Stimulated activated CD8-positive, alpha-beta memory T cell treated with anti-CD3 and anti-CD28 coated beads, Interleukin-4, amount 100 ng/mL, for 4 hours (primary cell): Measurements from ENCODE around the gene GRB14.
"Not testable (repeated sequence)": the region's sequence is repeated elsewhere in the genome, so short reads cannot be mapped to it uniquely, and the experiment has no call there.

Source experiments
- DNase-seq, 2 donors: peaks; one replicate each; pipeline ENCODE4 v3.0.0-alpha.2; 2020; ENCODE audit warnings: low read depth in 2 of 2, low spot score in 1 of 2

Gene GRB14

DNA sequence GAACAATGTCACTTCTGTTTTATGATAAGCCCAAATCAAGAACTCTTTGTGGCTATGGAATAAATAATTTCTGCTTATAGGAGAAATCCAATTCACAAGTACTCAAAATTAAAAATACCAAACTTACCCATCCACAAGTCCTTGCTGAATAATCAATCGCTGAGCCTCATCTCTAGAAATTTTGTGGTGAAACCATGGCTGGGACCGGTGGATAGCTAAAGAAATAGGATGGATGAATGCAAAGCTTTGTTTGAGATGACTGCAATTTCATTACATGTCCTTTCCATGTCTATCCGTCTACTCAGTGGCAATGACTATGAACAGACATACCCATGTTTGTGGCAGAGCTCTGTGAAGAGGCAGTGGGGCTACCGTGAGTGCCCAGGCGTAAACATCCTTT is 124.4 kb downstream of the GRB14 start:
- DNase-seq = no peak

DNA sequence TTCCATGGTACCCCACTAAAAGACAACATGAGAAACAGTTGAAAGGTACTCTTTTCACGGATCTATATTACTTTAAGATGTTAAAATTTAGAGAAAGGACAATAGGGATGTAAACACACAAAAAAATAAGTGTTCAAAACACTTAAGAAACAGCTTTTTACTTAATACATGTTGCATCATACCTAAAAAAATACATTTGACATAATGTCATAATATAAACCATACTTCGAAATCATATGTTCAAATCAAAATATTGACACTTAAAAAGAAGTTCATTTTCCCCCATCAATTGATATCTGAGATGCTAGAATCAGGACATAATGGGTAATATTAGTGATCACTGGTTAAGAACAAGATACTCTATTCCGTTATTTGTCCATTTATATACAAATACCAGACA is 124.9 kb downstream of the GRB14 start:
- no peak for DNase-seq

DNA sequence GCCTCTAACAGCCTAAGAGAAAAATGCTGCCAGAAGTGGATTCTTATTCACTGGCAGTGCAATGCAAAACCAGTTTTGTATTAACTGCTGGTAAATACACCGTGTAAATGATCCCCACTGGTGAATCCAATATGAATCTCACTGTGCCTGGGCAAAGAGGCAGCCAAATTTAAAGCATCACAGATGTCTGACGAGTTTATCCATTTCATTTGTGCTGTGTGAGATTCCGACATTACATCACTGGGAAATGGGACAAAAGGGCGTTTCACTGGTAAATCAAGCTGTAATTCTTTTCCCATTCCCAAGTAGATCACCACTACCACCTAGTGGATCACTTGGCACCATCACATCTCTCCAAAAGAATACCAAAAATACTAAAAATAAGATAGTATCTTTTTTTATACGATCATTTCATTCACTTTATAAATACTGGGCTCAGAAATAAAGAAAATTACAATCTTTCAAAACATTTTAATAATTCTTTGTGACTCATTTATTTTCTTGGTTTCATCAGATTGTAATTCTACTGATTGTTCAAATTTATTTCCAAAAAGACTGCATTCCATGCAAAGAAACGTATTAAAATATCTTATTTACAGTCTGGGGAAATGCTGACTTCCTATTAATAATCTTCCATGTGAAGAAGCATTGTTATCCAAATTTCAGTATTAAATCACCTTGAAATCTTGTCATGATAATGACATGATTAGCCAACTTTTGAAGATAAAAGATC is 125.6 kb downstream of the GRB14 start:
- no peak for DNase-seq

DNA sequence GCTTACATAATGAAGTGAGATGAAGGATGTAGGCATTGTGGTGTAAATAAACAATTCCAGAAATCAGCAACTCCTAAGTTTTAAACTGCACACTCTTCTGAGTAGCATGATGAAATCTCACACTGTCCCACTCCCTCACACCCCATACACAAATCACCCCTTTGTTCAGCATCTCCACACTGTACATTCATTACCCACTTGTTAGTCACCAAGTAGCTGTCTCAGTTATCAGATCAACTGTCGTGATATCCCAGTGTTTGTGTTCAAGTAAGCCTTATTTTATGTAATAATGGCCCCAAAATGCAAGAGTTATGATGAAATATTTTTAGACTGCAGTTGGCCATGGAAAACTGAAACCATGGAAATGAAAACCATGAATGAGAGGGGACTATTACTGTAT is 135.7 kb downstream of the GRB14 start:
- DNase-seq = no peak

DNA sequence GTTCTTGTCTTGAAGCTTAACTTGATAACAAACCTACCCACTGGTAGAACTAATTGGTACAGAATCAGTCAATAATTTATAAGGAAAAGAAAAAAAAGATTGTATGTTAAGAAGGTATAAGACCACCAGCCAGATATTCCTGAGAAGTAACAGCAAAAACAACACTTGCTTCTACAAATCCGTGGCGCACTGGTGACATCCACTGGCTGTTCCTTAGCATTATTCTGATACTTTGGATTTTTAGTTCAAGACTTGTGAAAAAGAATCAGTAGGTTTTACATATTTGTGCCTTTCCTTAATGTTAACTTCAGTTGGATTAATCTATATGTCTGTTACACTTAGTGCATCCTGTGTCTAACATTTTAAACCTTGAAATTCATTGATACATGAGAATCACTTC is 141.8 kb downstream of the GRB14 start:
- DNase-seq = no peak

DNA sequence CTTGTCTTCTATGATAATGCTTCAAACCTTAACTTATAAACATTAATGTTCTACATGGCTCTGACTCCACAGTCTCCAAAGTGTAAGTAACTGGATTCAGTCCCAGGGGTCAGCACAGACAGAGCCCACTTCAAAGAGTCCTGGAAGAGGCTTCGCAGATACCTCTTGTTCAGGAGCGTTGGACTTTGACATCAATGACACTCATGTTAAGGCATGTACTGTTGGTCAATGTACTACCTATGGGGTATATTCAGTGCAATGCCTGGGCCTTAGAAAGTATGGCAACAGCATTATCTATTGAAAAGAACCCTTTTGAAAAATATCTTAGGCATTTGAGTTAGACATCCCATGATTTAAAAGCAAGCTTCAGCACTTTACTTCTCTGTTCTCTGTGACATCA is 143.1 kb downstream of the GRB14 start:
- no peak for DNase-seq

DNA sequence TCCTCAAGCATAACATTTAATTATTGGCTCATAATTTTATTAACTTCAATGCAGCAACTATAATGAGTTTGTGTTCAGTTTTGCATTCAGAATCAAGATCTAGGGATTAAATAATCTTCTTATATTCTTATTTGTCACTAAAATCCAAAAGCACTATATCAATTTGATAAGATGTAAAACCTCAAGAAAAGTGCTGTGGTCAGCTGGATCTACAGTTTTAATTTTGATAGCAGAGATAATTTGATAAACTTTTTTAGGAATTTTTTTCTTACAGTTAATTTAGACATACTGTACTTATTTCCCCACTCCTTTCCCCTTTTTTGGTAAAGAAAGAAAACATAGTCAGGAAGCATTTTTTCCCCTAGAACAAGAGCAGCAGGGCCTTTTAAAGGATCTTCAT is 146.4 kb downstream of the GRB14 start:
- no peak for DNase-seq

DNA sequence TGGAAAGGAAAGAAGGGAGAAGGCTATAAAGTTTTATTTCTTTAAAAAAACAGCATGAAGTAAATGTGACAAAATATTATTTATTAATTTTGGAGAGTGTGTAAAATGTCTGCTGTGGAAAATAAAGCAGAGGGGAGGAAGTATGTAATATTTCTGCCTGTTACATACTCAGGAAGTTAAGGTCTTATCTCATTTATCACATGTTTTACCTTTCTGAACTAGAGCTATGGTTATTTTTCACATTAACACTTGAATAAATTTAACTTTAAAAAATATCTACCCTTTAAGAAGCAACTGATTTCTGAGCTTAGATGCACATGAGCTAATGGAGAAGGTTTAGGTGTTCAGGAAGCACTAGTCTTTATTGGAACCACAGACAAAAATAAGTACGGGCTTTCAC is 148.3 kb downstream of the GRB14 start:
- DNase-seq = no peak

DNA sequence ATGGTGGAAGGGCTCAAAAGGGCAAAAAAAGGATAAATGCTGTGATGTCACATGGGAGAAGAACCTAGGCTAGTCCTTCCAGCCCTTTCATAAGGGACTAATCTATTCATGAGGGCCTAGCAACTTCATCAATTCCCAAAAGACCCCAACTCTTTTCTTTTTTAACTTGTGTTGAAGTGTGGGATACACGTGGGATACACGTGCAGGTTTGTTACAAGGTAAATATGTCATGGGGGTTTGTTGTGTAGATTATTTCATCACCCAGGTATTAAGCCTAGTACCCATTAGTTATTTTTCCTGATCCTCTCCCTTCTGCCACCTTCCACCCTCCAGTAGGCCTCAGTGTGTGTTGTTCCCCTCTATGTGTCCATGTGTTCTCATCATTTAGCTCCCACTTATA is 156.2 kb downstream of the GRB14 start:
- DNase-seq = not testable (repeated sequence)

DNA sequence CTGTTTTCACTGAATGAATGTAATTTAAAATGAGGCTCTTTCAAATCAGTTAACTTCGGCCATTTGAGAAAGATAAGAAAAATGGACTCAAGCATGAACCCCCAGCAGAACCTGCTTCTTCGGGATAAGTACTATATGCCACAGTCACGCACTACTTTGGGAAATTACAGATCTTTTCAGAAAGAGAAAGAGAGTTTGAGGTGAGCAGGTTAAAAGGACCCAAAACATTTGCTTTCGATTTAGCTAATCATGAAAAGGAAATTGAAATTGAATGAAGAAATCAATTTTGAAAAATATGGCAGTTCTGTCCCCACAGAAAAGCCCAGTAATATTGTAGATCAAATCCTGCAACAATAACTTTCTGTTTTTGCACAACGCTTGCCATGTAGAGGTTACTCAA is 156.9 kb downstream of the GRB14 start:
- DNase-seq = no peak

DNA sequence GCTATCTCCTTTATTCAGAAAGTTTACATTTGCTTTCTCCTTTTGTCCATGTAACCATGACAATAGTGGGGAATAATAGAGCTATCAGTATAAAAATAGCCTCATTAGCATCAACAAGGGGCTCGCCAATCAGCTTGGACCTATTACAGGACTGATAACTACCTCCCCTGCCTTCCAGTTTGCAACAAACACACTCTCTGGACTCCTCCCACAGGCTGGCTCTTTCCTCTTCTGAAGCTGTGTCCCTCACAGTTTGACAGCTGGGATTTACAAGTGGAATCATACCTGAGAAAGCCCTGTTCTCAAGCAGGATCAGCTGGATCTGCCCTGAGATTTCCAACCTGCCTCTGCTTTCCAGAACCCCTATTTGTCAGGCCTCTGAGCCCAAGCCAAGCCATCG is 162.5 kb downstream of the GRB14 start:
- DNase-seq = no peak

DNA sequence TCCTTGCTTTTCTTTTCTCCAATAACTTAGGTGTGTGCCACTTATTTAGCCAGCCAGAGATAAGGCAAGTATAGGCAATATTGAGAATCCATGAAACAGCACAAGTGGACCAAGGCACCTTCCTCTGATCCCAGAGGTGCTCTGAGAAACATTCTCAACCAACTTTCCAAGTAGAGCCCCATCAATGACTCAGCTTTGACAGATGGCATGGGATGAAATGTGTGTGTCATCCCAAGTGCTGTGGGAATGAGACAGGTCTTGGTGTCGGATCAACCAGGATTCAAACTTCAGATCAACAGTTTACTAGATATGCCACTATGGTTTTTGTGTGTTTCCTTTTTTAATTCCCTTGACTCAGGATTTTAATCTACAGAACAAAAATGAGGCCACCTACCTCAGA is 164.0 kb downstream of the GRB14 start:
- DNase-seq = no peak

DNA sequence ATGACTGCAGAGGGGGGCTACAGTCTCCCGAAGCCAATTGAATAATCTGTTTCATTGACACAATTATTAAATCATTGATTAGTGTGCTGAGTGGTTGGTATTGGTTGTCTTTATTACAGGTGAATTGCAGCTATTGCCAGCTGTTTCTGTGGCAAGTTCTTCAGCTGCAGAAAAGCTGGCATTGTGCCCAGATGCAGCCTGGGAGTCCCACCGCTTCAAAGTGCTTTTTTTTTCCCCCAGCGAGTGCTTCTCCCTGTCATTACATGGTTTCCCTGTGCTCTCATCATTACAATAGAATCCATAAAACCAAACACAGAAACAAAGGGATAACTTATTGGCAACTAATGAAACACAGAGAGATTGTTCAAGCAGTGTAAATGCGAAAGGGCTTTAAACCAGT is 164.7 kb downstream of the GRB14 start:
- DNase-seq = no peak

DNA sequence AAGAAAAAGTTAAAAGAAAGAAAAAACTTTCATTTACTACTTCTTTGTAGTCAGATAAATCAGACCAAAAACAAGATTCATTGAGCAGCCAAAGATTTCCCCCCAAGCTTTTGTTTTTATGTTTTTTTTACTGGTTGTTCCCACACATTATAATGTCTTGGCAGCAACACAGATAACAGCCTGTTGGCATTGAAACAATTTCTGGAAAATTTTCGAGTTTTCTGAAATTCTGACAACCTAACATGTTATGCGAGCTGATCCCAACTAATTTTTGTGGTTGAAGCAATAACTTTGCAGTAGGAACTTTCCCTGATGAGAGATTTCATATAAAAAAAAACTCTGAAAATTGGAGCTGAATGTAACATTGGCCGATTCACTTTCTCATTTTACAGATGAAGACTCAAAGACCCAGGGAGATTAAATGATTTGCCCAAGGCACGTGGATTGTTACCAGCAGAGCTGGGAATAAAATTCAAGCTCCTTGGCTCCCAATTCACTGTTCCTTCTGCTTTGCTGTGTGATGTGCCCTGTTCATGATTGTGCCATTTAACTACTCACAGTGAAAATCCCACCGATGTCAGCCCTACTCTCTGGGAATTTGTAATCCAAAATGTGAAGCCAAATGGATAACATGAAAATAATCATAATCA is 167.5 kb downstream of the GRB14 start:
- no peak for DNase-seq

DNA sequence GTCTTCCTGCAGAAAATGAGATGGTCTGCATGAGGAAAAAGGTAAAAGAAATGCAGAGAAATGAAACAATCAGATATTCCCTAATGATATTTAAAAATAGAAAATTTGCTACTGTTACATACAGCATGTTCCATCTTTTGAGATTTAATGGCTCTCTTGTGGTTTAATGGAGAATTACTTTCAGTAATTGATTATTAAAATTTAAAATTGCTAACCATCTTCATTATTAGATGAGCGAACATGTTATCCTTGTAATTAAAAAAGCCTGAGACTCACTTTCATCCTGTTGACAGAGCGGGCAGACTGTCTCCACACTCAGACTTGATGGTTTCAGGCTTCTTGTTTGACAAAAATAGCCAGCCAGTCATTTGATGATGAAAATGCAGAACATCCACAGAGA is 171.0 kb downstream of the GRB14 start:
- DNase-seq = no peak

DNA sequence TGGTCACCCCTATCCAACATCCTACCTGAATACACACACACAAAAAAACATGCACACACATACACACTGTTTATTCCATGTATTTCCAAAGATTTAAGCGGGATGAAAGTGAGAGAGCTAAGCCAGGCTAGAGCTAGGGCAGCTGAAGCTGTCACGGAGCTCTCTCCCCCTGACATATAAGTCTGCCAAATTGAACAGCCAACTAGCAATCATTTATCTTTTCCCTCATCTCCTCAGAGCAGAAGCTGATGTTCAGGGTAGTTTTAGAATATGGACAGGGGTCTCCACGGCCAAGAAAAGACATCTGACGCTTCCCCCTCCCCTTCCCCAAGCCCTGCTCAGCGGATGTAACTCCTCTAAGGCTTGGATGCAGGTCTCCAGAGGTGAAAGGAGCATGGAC is 171.6 kb downstream of the GRB14 start:
- DNase-seq = no peak

DNA sequence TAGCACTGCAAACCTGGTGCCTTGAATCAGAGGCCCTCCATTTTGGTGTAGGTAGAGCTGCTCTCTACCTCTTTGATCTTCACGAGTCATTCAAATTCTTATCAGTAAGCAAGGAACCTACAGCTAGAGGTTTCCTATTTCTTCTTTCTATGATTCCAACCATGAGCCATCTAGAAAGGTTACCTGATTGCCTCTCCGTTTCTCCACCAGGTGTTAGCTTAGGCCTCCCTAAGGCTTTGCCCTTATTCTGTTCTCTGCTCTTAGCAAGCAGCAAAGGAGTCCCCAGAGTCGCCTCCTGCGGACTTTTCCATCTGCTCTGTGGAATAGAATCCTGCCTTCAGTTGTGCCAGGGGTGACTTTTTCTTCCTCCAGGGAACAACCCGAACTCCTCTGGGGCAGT is 173.6 kb downstream of the GRB14 start:
- DNase-seq = no peak
